GM21717 (cell line): Measurements from ENCODE around the gene EMD.
A peak's percentile ranks its signal among the peaks of the same experiment; 100 is the strongest.
"Not testable (repeated sequence)": the region's sequence is repeated elsewhere in the genome, so short reads cannot be mapped to it uniquely, and the experiment has no call there.

Experiments used
- ATAC-seq: cut with Tn5 transposase; IDR thresholded peaks from one replicate; pipeline ENCODE4 v1.9.1; 2021; ENCODE audit warnings: mild to moderate bottlenecking, moderate library complexity; ENCODE audit not compliant: unreplicated experiment

Gene EMD

GRCh38 chrX:154389812-154390747, 11.0 kb downstream of the EMD start:
- ATAC-seq: peak; percentile 68

- ATAC-seq: not testable (repeated sequence)
Observed at GRCh38 chrX:154396363-154396762, 17.3 kb downstream of the EMD start.

GRCh38 chrX:154396973-154397887, 18.1 kb downstream of the EMD start:
- ATAC-seq: peak; percentile 47

GRCh38 chrX:154397888-154398667, 19.0 kb downstream of the EMD start, which contains the start of gene RPL10:
RPL10 (plus strand) TSS chrX:154398377; CDS start chrX:154398520, 143 bp downstream.
- ATAC-seq: peak; percentile 65

- peak; percentile 17 for ATAC-seq
Observed at GRCh38 chrX:154398668-154399526, 19.8 kb downstream of the EMD start.

GRCh38 chrX:154399527-154400368, 20.7 kb downstream of the EMD start:
- no peak for ATAC-seq

- not testable (repeated sequence) for ATAC-seq
Observed at GRCh38 chrX:154400369-154400817, 21.3 kb downstream of the EMD start.

- ATAC-seq: no peak
Observed at GRCh38 chrX:154401045-154401799, 22.1 kb downstream of the EMD start.

GRCh38 chrX:154401918-154402621, 23.0 kb downstream of the EMD start:
- ATAC-seq: no peak

- ATAC-seq: no peak
Observed at GRCh38 chrX:154402622-154403127, 23.6 kb downstream of the EMD start.

GRCh38 chrX:154403192-154403591, 24.1 kb downstream of the EMD start:
- ATAC-seq: no peak

GRCh38 chrX:154403858-154404257, 24.8 kb downstream of the EMD start:
- ATAC-seq: no peak

GRCh38 chrX:154404625-154405192, 25.6 kb downstream of the EMD start:
- no peak for ATAC-seq

- ATAC-seq: no peak
Observed at GRCh38 chrX:154408659-154409221, 29.6 kb downstream of the EMD start.

- no peak for ATAC-seq
Observed at GRCh38 chrX:154409222-154409871, 30.3 kb downstream of the EMD start, which contains the start of gene DNASE1L1. DNASE1L1 (minus strand) TSS chrX:154409254; CDS start chrX:154405568, 3,686 bp downstream.

- peak; percentile 57 for ATAC-seq
Observed at GRCh38 chrX:154411981-154412340, 32.9 kb downstream of the EMD start.
